HG03520 (cell line): ENCODE measurements around the gene PCNX1.
"Not testable (repeated sequence)": the region's sequence is repeated elsewhere in the genome, so short reads cannot be mapped to it uniquely, and the experiment has no call there.

ENCODE experiments used
- ATAC-seq: cut with Tn5 transposase; IDR thresholded peaks from one replicate; pipeline ENCODE4 v1.9.1; 2021; ENCODE audit warnings: mild to moderate bottlenecking, moderate library complexity; ENCODE audit not compliant: unreplicated experiment

Gene PCNX1

GRCh38 chr14:70915415-70915814, 8.2 kb downstream of the PCNX1 start:
- no peak for ATAC-seq

- no peak for ATAC-seq
Observed at GRCh38 chr14:70916300-70916699, 9.0 kb downstream of the PCNX1 start.

GRCh38 chr14:70916799-70917198, 9.5 kb downstream of the PCNX1 start:
- no peak for ATAC-seq

- no peak for ATAC-seq
Observed at GRCh38 chr14:70917633-70918032, 10.4 kb downstream of the PCNX1 start.

GRCh38 chr14:70919774-70920173, 12.5 kb downstream of the PCNX1 start:
- no peak for ATAC-seq

GRCh38 chr14:70920608-70921007, 13.3 kb downstream of the PCNX1 start:
- ATAC-seq: no peak

GRCh38 chr14:70921669-70922068, 14.4 kb downstream of the PCNX1 start:
- ATAC-seq: no peak

- ATAC-seq: no peak
Observed at GRCh38 chr14:70924521-70924920, 17.3 kb downstream of the PCNX1 start.

GRCh38 chr14:70926235-70926830, 19.1 kb downstream of the PCNX1 start:
- no peak for ATAC-seq

GRCh38 chr14:70931008-70931407, 23.7 kb downstream of the PCNX1 start:
- no peak for ATAC-seq

GRCh38 chr14:70934084-70934483, 26.8 kb downstream of the PCNX1 start:
- no peak for ATAC-seq

- ATAC-seq: no peak
Observed at GRCh38 chr14:70934502-70935134, 27.4 kb downstream of the PCNX1 start.

GRCh38 chr14:70935135-70935534, 27.9 kb downstream of the PCNX1 start:
- no peak for ATAC-seq

GRCh38 chr14:70939693-70940092, 32.4 kb downstream of the PCNX1 start:
- not testable (repeated sequence) for ATAC-seq

GRCh38 chr14:70941637-70942341, 34.5 kb downstream of the PCNX1 start:
- not testable (repeated sequence) for ATAC-seq

- ATAC-seq: no peak
Observed at GRCh38 chr14:70942342-70942706, 35.1 kb downstream of the PCNX1 start.

- ATAC-seq: not testable (repeated sequence)
Observed at GRCh38 chr14:70942721-70943120, 35.5 kb downstream of the PCNX1 start.

GRCh38 chr14:70943838-70944237, 36.6 kb downstream of the PCNX1 start:
- ATAC-seq: no peak

GRCh38 chr14:70947739-70948138, 40.5 kb downstream of the PCNX1 start:
- ATAC-seq: no peak

GRCh38 chr14:70952485-70952884, 45.2 kb downstream of the PCNX1 start:
- no peak for ATAC-seq

- no peak for ATAC-seq
Observed at GRCh38 chr14:70954068-70954467, 46.8 kb downstream of the PCNX1 start.
